ENCODE measurements around the gene CYP8B1.

GRCh38 chr3:42826141-42826540 lies 49.5 kb downstream of the CYP8B1 start:
- TF ChIP-seq CTCF (IDR thresholded peaks at IDR 0.05) (no peak), POLR2A (IDR thresholded peaks at IDR 0.05) (no peak)
